Ishikawa (cell line): ENCODE data around the gene RAD51B.

Source experiments
- CEBPB ChIP-seq: IDR thresholded peaks from 2 replicates; pipeline ENCODE4 v1.6.1; 2012
- CREB1 ChIP-seq: IDR thresholded peaks from 2 replicates; pipeline ENCODE4 v1.6.1; 2012; ENCODE audit warnings: low read depth
- EGR1 ChIP-seq: IDR thresholded peaks from 2 replicates; pipeline ENCODE4 v1.6.1; 2012
- EP300 ChIP-seq: IDR thresholded peaks from 2 replicates; pipeline ENCODE4 v1.6.1; 2012; ENCODE audit warnings: borderline replicate concordance
- FOXM1 ChIP-seq: IDR thresholded peaks from 2 replicates; pipeline ENCODE4 v1.6.1; 2012; ENCODE audit warnings: low read depth, borderline replicate concordance
- MAX ChIP-seq: IDR thresholded peaks from 2 replicates; pipeline ENCODE4 v1.6.1; 2012
- NFIC ChIP-seq: IDR thresholded peaks from 2 replicates; pipeline ENCODE4 v1.6.1; 2012
- RAD21 ChIP-seq: IDR thresholded peaks from 2 replicates; pipeline ENCODE4 v1.6.1; 2012; ENCODE audit warnings: low read depth
- REST ChIP-seq: IDR thresholded peaks from 2 replicates; pipeline ENCODE4 v1.6.1; 2012; ENCODE audit warnings: low read depth, mild to moderate bottlenecking
- TAF1 ChIP-seq: IDR thresholded peaks from 2 replicates; pipeline ENCODE4 v1.6.1; 2012; ENCODE audit warnings: low read depth, mild to moderate bottlenecking
- TCF12 ChIP-seq: IDR thresholded peaks from 2 replicates; pipeline ENCODE4 v1.6.1; 2012; ENCODE audit warnings: low read depth
- TEAD4 ChIP-seq: IDR thresholded peaks from 2 replicates; pipeline ENCODE4 v1.6.1; 2012
- USF1 ChIP-seq: IDR thresholded peaks from 2 replicates; pipeline ENCODE4 v1.6.1; 2012
- YY1 ChIP-seq: IDR thresholded peaks from 2 replicates; pipeline ENCODE4 v1.6.1; 2012; ENCODE audit warnings: low read depth
- ZBTB7A ChIP-seq: IDR thresholded peaks from 2 replicates; pipeline ENCODE4 v1.6.1; 2012; ENCODE audit warnings: low read depth

RAD51B gene

GRCh38 chr14:68757618-68758081, 938.1 kb downstream of the RAD51B start:
- TF ChIP-seq EP300 (no peak), TAF1 (no peak), YY1 (no peak), EGR1 (no peak), NFIC (no peak), REST (no peak), FOXM1 (no peak), TEAD4 (no peak), CREB1 (no peak), CEBPB (no peak), USF1 (no peak), TCF12 (no peak), RAD21 (no peak), ZBTB7A (no peak), MAX (no peak)

GRCh38 chr14:68758301-68758700, 938.7 kb downstream of the RAD51B start:
- TF ChIP-seq EP300 (no peak), TAF1 (no peak)

GRCh38 chr14:68759017-68759560, 939.5 kb downstream of the RAD51B start:
- TF ChIP-seq ZBTB7A, result no peak
- no peak for TF ChIP-seq FOXM1
- TF ChIP-seq TAF1, result no peak
- TF ChIP-seq NFIC, result no peak
- TF ChIP-seq CREB1, result no peak
- no peak for TF ChIP-seq TEAD4

GRCh38 chr14:68759937-68760336, 940.4 kb downstream of the RAD51B start:
- TF ChIP-seq CREB1, result no peak
- TF ChIP-seq YY1, result no peak
- TF ChIP-seq CEBPB, result no peak
- no peak for TF ChIP-seq MAX
- TF ChIP-seq FOXM1, result no peak
- TF ChIP-seq USF1, result no peak
- TF ChIP-seq ZBTB7A, result no peak
- TF ChIP-seq REST, result no peak
- no peak for TF ChIP-seq RAD21
- no peak for TF ChIP-seq TAF1
- no peak for TF ChIP-seq EGR1
- TF ChIP-seq TCF12, result no peak
- no peak for TF ChIP-seq TEAD4
- TF ChIP-seq NFIC, result no peak

- TF ChIP-seq TAF1 (no peak), TEAD4 (no peak)
These were observed 941.2 kb downstream of the RAD51B start for GRCh38 chr14:68760761-68761160.

- TF ChIP-seq TEAD4 (no peak), RAD21 (no peak), EP300 (no peak), ZBTB7A (no peak), FOXM1 (no peak)
These were observed 941.8 kb downstream of the RAD51B start for GRCh38 chr14:68761391-68761790.

- TF ChIP-seq RAD21 (no peak), EGR1 (no peak), USF1 (no peak), TAF1 (no peak), YY1 (no peak), TEAD4 (no peak), CEBPB (no peak), ZBTB7A (no peak), MAX (no peak), NFIC (no peak), FOXM1 (no peak), TCF12 (no peak), REST (no peak), EP300 (no peak), CREB1 (no peak)
These were observed 943.6 kb downstream of the RAD51B start for GRCh38 chr14:68762953-68763764.
